ENCODE results near the gene ZBTB7C. TPM values are rescaled to one million over a fixed set of nuclear protein-coding genes. Genes with fewer than 3 reads are reported as not detected.

Gene ZBTB7C
- total RNA-seq, 1 donor from 2014 or later, result 0.61 TPM

GRCh38 chr18:48164116-48164515, 245.1 kb downstream of the ZBTB7C start:
- TF ChIP-seq, protein P1, sequence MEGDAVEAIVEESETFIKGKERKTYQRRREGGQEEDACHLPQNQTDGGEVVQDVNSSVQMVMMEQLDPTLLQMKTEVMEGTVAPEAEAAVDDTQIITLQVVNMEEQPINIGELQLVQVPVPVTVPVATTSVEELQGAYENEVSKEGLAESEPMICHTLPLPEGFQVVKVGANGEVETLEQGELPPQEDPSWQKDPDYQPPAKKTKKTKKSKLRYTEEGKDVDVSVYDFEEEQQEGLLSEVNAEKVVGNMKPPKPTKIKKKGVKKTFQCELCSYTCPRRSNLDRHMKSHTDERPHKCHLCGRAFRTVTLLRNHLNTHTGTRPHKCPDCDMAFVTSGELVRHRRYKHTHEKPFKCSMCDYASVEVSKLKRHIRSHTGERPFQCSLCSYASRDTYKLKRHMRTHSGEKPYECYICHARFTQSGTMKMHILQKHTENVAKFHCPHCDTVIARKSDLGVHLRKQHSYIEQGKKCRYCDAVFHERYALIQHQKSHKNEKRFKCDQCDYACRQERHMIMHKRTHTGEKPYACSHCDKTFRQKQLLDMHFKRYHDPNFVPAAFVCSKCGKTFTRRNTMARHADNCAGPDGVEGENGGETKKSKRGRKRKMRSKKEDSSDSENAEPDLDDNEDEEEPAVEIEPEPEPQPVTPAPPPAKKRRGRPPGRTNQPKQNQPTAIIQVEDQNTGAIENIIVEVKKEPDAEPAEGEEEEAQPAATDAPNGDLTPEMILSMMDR (conservative IDR thresholded peaks at IDR 0.05), result no peak
- Mint-ChIP-seq H3K4me3 (peak overlapping the region; percentile 65), H3K36me3 (ENCODE audit: low read depth) (no peaks in the 10 kb centered on the region), H3K27ac (ENCODE audit: unreplicated experiment) (no peak overlapping the region), H3K4me1 (peaks cover 59% of the 10 kb centered on the region), H3K9me3 (no peaks in the 10 kb centered on the region), H3K27me3 (ENCODE audit: low read depth) (peaks cover 9% of the 10 kb centered on the region)
- no peak for DNase-seq (ENCODE audit: low read depth, low spot score)

GRCh38 chr18:48163738-48164115, 245.5 kb downstream of the ZBTB7C start:
- H3K27me3 Mint-ChIP-seq (ENCODE audit: low read depth), result peaks cover 9% of the 10 kb centered on the region
- DNase-seq (ENCODE audit: low read depth, low spot score), result no peak
- no peaks in the 10 kb centered on the region for H3K36me3 Mint-ChIP-seq (ENCODE audit: low read depth)
- H3K4me3 Mint-ChIP-seq, result peak overlapping the region; percentile 84
- TF ChIP-seq, protein P1 (conservative IDR thresholded peaks at IDR 0.05), result no peak
- H3K27ac Mint-ChIP-seq (ENCODE audit: unreplicated experiment), result no peak overlapping the region
- H3K9me3 Mint-ChIP-seq, result no peaks in the 10 kb centered on the region
- peaks cover 57% of the 10 kb centered on the region for H3K4me1 Mint-ChIP-seq

- H3K27ac Mint-ChIP-seq (ENCODE audit: unreplicated experiment), result no peak overlapping the region
- H3K9me3 Mint-ChIP-seq, result no peaks in the 10 kb centered on the region
- peaks cover 51% of the 10 kb centered on the region for H3K4me1 Mint-ChIP-seq
- DNase-seq (ENCODE audit: low read depth, low spot score), result no peak
- H3K4me3 Mint-ChIP-seq, result peak overlapping the region; percentile 84
- no peaks in the 10 kb centered on the region for H3K36me3 Mint-ChIP-seq (ENCODE audit: low read depth)
- TF ChIP-seq, protein P1 (conservative IDR thresholded peaks at IDR 0.05), result no peak
- H3K27me3 Mint-ChIP-seq (ENCODE audit: low read depth), result peaks cover 9% of the 10 kb centered on the region
These were observed 246.0 kb downstream of the ZBTB7C start for GRCh38 chr18:48162956-48163737.

DNA sequence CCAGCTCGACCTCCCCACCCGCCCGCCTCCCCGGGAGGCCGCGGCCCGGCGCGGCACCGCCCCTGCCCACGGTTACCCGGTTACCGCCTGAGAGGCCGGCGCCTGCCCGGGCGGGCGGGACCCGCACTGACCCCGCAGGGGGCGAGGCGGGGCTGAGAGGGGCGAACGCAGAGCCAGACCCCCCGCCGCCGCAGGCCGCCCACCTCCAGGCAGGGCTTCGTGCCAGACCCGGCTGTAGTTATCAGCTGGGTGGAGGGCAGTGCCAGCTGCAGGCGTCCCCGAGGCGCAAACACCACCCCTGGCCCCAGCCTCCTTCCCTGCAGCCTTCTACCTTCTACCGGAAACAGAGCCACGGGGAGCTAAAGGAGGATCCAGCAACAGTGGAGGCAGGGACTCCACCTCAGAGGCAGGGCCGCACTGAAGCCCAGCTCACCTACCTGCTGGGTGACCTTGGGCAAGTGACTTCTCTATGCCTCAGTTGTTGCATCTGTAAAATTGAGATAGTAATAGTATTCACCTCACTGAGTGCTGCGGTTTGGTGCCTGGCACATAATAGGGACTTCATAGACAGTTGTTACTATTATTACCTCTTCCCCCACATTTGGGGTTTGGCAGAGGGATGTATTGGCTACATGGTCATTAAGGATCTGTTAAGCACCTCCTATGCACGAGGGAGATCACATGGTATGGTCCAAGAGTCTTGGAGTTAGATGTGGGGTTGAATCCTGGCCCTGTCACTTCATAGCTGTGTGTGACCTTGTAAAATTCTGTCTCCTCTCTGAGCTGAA, 247.1 kb downstream of the ZBTB7C start:
- Mint-ChIP-seq H3K36me3 (ENCODE audit: low read depth) (no peaks in the 10 kb centered on the region), H3K9me3 (no peaks in the 10 kb centered on the region), H3K4me1 (peaks cover 41% of the 10 kb centered on the region), H3K27ac (ENCODE audit: unreplicated experiment) (no peak overlapping the region), H3K27me3 (ENCODE audit: low read depth) (peaks cover 9% of the 10 kb centered on the region), H3K4me3 (peak overlapping the region; percentile 84)
- no peak for DNase-seq (ENCODE audit: low read depth, low spot score)
- TF ChIP-seq, protein P1 (conservative IDR thresholded peaks at IDR 0.05), result no peak

DNA sequence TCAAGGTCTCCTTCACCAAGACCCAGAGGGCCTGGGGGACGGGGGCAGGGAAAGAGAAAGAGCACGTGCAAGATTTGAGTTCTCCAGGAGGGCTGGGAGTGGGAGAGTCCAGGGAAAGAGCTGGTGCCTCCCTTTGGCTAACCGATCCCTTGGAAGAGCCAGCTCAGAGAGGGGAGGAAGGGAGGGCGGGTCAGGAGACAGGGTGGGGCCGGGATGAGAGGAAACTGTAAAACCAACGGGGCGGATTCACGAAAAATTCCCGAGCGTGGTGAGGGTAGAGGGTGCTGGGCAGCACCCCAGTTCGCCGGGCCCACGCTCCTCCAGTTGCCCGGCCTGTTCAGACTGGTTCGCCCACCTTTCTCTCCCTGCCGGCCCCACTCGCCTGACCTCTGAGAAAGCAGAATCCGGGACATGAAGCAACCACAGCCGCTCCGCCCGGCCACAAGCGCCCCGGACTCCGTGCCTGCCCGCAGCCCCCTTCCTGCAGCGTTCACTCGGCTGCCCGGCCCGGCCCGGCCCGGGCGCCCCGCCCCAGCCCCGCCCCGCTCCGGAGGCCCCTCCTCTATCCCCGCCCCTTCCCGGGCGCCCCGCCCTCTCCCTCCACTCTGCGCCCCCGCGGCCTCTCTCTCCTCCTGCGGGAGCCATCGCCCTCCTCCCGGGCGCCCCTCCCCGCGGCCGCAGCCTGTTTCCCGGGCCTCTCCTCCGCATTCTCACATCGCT, 247.8 kb downstream of the ZBTB7C start:
- Mint-ChIP-seq H3K4me3 (peak overlapping the region; percentile 68), H3K36me3 (ENCODE audit: low read depth) (no peaks in the 10 kb centered on the region), H3K27me3 (ENCODE audit: low read depth) (peaks cover 9% of the 10 kb centered on the region), H3K9me3 (no peaks in the 10 kb centered on the region), H3K4me1 (peaks cover 38% of the 10 kb centered on the region), H3K27ac (ENCODE audit: unreplicated experiment) (no peak overlapping the region)
- DNase-seq (ENCODE audit: low read depth, low spot score), result peak; percentile 79
- TF ChIP-seq, protein P1 (conservative IDR thresholded peaks at IDR 0.05), result no peak

Data from neural crest cell (in vitro differentiated cells).